Cardiac ventricle fibroblast (primary cell): ENCODE data around the gene LCMT1. TPM values are rescaled to one million over a fixed set of nuclear protein-coding genes. Genes with fewer than 3 reads are reported as not detected.

ENCODE experiments used
- total RNA-seq: library from RNA; depleted of rRNA; stranded (reverse); fragments of >200 nt; gene quantifications from 2 replicates; pipeline ENCODE4 v1.2.3, GENCODE V29; 2015

LCMT1 gene
- total RNA-seq: 23.2 and 27.5 TPM in 2 replicates

DNA sequence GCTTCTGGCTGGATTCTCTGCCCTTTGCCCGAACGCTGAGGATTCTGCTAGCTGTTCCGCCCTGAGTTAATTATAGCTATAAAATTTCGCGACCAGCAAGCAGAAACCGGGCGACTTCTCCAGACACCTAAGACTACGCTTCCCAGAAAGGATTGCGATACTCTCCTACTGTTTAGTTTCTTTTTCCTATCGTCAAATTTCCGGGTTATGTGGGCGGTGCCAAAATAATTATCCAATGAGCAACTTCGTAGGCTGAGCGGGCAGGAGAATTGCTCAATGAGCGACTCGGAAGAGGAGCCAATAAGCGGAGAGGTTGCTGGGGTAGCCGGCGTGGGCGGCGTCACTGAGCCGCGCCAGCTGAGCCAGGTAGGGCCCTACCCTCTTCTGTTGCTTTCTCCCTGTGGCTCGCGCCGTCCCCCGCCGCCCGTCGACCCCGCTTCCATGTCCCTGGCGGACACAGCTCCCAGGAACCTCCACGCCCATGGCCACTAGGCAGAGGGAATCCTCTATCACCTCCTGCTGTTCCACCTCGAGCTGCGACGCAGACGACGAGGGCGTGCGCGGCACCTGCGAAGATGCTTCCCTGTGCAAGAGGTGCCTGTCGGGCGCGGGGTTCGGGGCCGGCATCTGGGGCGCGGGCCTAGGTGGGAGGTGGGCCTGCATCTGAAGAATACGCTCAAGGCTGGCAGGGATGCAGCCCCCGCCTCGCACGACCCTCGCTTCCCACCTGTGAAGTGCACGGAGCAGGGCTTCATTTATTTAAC, at the start of gene LCMT1:
LCMT1 (plus strand) TSS at position 340 of the 764 bp plus-strand sequence; CDS start at position 482, 142 bp downstream.

Other genes with a start within 250 kb of the LCMT1 start
- 38.8 and 57.8 TPM in 2 replicates for gene ARHGAP17, start 96.4 kb upstream of the LCMT1 start, total RNA-seq
- gene AQP8, start 105.2 kb downstream of the LCMT1 start, total RNA-seq: not detected in 2 replicates
- 3.1 and 3.5 TPM in 2 replicates for gene ZKSCAN2, start 146.1 kb downstream of the LCMT1 start, total RNA-seq